Panc1 (cell line): ENCODE measurements around the gene TMEM218. TPM values are rescaled to one million over a fixed set of nuclear protein-coding genes. Genes with fewer than 3 reads are reported as not detected.

Experiments
- ATAC-seq: fragments of 200-7000 bp; cut with Tn5 transposase; 2 replicates; pipeline ENCODE4 v1.9.1; 2020; ENCODE audit warnings: mild to moderate bottlenecking, moderate library complexity
- BruUV-seq: library from RNA; stranded (reverse); fragments of 400-500 nt; replicated peaks from 2 replicates; lab custom pipeline; 2021; lab: Mats Ljungman, UMichigan
- CTCF ChIA-PET: fragments of 300-600 bp; sonication (Branson Sonifier 250); formaldehyde crosslinking; loops from one replicate; lab custom pipeline; 2022; ENCODE audit warnings: antibody characterized with exemption; lab: Charles Lee
- POLR2A ChIA-PET: fragments of 300-600 bp; sonication (Branson Sonifier 250); formaldehyde crosslinking; loops from one replicate; lab custom pipeline; 2022; ENCODE audit warnings: antibody characterized with exemption; lab: Charles Lee
- DNase-seq: peaks from one replicate; pipeline ENCODE4 v3.0.0-alpha.2; 2010; ENCODE audit warnings: low read depth, low spot score
- H3K27ac ChIP-seq: 2 replicates; pipeline ENCODE4 v1.5.1; 2011; ENCODE audit warnings: mild to moderate bottlenecking, low read length, inconsistent platforms
- H3K27me3 ChIP-seq: fragments of 200-500 bp; sonication (Bioruptor generic); 2 replicates; pipeline ENCODE4 v1.6.0; 2014; ENCODE audit warnings: low read length, inconsistent platforms; ENCODE audit not compliant: control insufficient read depth, insufficient read depth
- H3K36me3 ChIP-seq: fragments of 200-500 bp; sonication (Bioruptor generic); 2 replicates; pipeline ENCODE4 v1.5.1; 2014; ENCODE audit warnings: inconsistent platforms, mild to moderate bottlenecking, low read length, moderate library complexity; ENCODE audit not compliant: control insufficient read depth, insufficient read depth
- H3K4me1 ChIP-seq: 2 replicates; pipeline ENCODE4 v1.5.1; 2011; ENCODE audit warnings: inconsistent platforms, mild to moderate bottlenecking, low read length, moderate library complexity; ENCODE audit not compliant: control insufficient read depth, insufficient read depth
- H3K4me3 ChIP-seq, 2 experiments: 2 replicates each; pipeline ENCODE4 v1.5.1; 2011 to 2012; ENCODE audit warnings: low read depth in 2 of 2, low read length in 2 of 2, mild to moderate bottlenecking in 2 of 2, inconsistent platforms in 1 of 2, moderate library complexity in 1 of 2
- H3K9me3 ChIP-seq: fragments of 200-500 bp; sonication (Bioruptor generic); 2 replicates; pipeline ENCODE4 v1.5.1; 2014; ENCODE audit warnings: low read depth, mild to moderate bottlenecking, inconsistent platforms, low read length, moderate library complexity; ENCODE audit not compliant: control insufficient read depth, insufficient read depth
- POLR2AphosphoS5 ChIP-seq: IDR thresholded peaks from 2 replicates; pipeline ENCODE4 v1.6.1; 2012; ENCODE audit warnings: mild to moderate bottlenecking, low read depth, low read length, moderate library complexity
- SIN3A ChIP-seq: IDR thresholded peaks from 2 replicates; pipeline ENCODE4 v1.6.1; 2012; ENCODE audit warnings: low read depth, mild to moderate bottlenecking, low read length, moderate library complexity, borderline replicate concordance; ENCODE audit not compliant: insufficient read depth
- TCF7L2 ChIP-seq: IDR thresholded peaks from 2 replicates; pipeline ENCODE4 v1.6.1; 2011; ENCODE audit warnings: mild to moderate bottlenecking, low read depth, low read length, inconsistent platforms
- in situ Hi-C: cut with HindIII; loops from 2 replicates; pipeline ENCODE4 v1.10.0; 2016; ENCODE audit warnings: low sequenced_read_pairs, low pct_unique_long_range_greater_than_20kb
- intact Hi-C: fragments of 100-400 bp; cut with micrococcal nuclease; formaldehyde crosslinking; loops from one replicate; pipeline ENCODE4 v1.10.0; 2022; ENCODE audit not compliant: unreplicated experiment
- total RNA-seq: library from RNA; stranded (reverse); gene quantifications from one replicate; pipeline ENCODE4 v1.2.1, GENCODE V29; 2021; ENCODE audit not compliant: unreplicated experiment
- TF ChIP-seq, protein P1 (sequence below): fragments of 450-650 bp; IDR thresholded peaks from 2 replicates; pipeline ENCODE4 v1.5.1; 2017; ENCODE audit warnings: mild to moderate bottlenecking
- TF ChIP-seq, protein P2 (sequence below), 2 experiments: IDR thresholded peaks; 2 replicates each; pipeline ENCODE4 v1.6.1; 2011 to 2012; ENCODE audit warnings: low read depth in 2 of 2, control low read depth in 1 of 2, low read length in 1 of 2, mild to moderate bottlenecking in 1 of 2, moderate library complexity in 1 of 2; ENCODE audit not compliant: insufficient read depth in 1 of 2

TMEM218 gene
- total RNA-seq, 1 experiment from 2014 or later, result 26.8 TPM

DNA sequence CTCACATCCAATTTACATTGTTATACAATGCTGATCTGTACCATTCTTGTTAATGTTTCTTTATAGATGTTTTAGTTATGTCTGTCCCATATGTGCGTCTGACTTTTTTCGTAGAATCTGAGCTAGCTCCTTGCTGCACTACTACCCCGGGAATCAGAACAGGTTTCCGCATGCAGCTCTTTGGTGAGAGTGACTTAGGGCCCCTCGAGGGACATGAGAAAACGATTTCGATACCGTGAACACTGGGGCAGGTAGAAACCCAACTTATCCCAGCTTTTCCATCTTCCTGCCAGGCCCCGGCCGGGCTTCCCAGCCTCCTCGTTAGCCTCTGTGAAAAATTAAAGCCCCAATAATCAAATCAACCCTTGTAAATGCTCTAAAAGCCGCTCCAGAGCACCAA lies 29.8 kb upstream of the TMEM218 start:
- ATAC-seq, result no peak
- H3K4me3 ChIP-seq, result no peak overlapping the region
- no TSS peak for BruUV-seq
- no peak overlapping the region for H3K27ac ChIP-seq
- TF ChIP-seq, protein P1, sequence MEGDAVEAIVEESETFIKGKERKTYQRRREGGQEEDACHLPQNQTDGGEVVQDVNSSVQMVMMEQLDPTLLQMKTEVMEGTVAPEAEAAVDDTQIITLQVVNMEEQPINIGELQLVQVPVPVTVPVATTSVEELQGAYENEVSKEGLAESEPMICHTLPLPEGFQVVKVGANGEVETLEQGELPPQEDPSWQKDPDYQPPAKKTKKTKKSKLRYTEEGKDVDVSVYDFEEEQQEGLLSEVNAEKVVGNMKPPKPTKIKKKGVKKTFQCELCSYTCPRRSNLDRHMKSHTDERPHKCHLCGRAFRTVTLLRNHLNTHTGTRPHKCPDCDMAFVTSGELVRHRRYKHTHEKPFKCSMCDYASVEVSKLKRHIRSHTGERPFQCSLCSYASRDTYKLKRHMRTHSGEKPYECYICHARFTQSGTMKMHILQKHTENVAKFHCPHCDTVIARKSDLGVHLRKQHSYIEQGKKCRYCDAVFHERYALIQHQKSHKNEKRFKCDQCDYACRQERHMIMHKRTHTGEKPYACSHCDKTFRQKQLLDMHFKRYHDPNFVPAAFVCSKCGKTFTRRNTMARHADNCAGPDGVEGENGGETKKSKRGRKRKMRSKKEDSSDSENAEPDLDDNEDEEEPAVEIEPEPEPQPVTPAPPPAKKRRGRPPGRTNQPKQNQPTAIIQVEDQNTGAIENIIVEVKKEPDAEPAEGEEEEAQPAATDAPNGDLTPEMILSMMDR, result no peak
- no peak for TF ChIP-seq TCF7L2
- ChIA-PET CTCF (interaction anchor here (1.1 to 1.8 kb wide), 2 partner anchors 50 kb away, joined by 6 to 18 read pairs; no protein-coding TSS in a partner anchor), POLR2A (no interaction called here)
- DNase-seq, result no peak
- 0 out of 2 replicates have a peak, but pooled peaks cover 8% of the 10 kb centered on the region for H3K4me1 ChIP-seq
- no peaks in the 10 kb centered on the region for H3K9me3 ChIP-seq
- intact Hi-C loops, result loop anchor here (1.0 kb wide), 1 partner anchor 50 kb away; no protein-coding TSS in a partner anchor
- no peaks in the 10 kb centered on the region for H3K36me3 ChIP-seq
- H3K27me3 ChIP-seq, result peaks cover 13% of the 10 kb centered on the region
- in situ Hi-C loops, result no loop called here

GRCh38 chr11:125140233-125140632 lies 28.8 kb upstream of the TMEM218 start:
- H3K27me3 ChIP-seq, result peaks cover 17% of the 10 kb centered on the region
- H3K9me3 ChIP-seq, result no peaks in the 10 kb centered on the region
- H3K36me3 ChIP-seq, result no peaks in the 10 kb centered on the region
- DNase-seq (no peak), ATAC-seq (no peak)
- no TSS peak for BruUV-seq
- intact Hi-C loops, result no loop called here
- H3K27ac ChIP-seq, result no peak overlapping the region
- no peak for TF ChIP-seq SIN3A
- TF ChIP-seq, protein P1, result no peak
- TF ChIP-seq, protein P2, sequence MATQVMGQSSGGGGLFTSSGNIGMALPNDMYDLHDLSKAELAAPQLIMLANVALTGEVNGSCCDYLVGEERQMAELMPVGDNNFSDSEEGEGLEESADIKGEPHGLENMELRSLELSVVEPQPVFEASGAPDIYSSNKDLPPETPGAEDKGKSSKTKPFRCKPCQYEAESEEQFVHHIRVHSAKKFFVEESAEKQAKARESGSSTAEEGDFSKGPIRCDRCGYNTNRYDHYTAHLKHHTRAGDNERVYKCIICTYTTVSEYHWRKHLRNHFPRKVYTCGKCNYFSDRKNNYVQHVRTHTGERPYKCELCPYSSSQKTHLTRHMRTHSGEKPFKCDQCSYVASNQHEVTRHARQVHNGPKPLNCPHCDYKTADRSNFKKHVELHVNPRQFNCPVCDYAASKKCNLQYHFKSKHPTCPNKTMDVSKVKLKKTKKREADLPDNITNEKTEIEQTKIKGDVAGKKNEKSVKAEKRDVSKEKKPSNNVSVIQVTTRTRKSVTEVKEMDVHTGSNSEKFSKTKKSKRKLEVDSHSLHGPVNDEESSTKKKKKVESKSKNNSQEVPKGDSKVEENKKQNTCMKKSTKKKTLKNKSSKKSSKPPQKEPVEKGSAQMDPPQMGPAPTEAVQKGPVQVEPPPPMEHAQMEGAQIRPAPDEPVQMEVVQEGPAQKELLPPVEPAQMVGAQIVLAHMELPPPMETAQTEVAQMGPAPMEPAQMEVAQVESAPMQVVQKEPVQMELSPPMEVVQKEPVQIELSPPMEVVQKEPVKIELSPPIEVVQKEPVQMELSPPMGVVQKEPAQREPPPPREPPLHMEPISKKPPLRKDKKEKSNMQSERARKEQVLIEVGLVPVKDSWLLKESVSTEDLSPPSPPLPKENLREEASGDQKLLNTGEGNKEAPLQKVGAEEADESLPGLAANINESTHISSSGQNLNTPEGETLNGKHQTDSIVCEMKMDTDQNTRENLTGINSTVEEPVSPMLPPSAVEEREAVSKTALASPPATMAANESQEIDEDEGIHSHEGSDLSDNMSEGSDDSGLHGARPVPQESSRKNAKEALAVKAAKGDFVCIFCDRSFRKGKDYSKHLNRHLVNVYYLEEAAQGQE (IDR thresholded peaks at IDR 0.05; ENCODE audit: insufficient read depth in 1 of 2, low read depth in 2 of 2, low read length in 1 of 2), result no peak
- no peak for TF ChIP-seq POLR2AphosphoS5
- no peak for TF ChIP-seq TCF7L2
- ChIA-PET POLR2A (no interaction called here), CTCF (interaction anchor here (1.1 to 1.4 kb wide), 2 partner anchors 49 to 264 kb away, joined by 5 to 6 read pairs; no protein-coding TSS in a partner anchor)
- in situ Hi-C loops, result no loop called here
- 0 out of 2 replicates have a peak, but pooled peaks cover 8% of the 10 kb centered on the region for H3K4me1 ChIP-seq
- no peak overlapping the region for H3K4me3 ChIP-seq
